ENCODE results near the gene LIMA1.
"Not testable (repeated sequence)": the region's sequence is repeated elsewhere in the genome, so short reads cannot be mapped to it uniquely, and the experiment has no call there.

LIMA1 gene

GRCh38 chr12:50285253-50285652, 1.9 kb upstream of the LIMA1 start:
- no peak for DNase-seq

GRCh38 chr12:50282721-50283228, 545 bp downstream of the LIMA1 start:
- DNase-seq, result no peak

DNA sequence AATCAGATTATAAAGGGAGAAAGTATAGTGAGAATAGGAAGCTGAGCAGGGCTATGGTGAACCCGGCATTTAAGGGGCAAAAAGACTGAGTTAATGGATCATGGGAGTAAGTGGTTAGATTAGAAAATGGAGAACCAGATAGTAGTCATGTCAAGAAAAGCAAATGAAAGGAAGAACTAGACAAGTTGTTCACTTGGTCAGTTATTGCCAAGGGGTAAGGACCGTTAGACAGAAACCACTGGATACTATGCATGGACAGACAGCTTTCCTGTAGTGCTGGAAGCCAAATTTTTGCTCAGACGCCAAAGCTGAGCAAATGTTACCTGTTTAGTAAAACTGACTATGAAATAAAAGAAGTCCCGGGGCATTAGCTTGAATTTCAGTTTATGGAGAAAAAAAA, 3.8 kb downstream of the LIMA1 start:
- DNase-seq, result no peak

DNA sequence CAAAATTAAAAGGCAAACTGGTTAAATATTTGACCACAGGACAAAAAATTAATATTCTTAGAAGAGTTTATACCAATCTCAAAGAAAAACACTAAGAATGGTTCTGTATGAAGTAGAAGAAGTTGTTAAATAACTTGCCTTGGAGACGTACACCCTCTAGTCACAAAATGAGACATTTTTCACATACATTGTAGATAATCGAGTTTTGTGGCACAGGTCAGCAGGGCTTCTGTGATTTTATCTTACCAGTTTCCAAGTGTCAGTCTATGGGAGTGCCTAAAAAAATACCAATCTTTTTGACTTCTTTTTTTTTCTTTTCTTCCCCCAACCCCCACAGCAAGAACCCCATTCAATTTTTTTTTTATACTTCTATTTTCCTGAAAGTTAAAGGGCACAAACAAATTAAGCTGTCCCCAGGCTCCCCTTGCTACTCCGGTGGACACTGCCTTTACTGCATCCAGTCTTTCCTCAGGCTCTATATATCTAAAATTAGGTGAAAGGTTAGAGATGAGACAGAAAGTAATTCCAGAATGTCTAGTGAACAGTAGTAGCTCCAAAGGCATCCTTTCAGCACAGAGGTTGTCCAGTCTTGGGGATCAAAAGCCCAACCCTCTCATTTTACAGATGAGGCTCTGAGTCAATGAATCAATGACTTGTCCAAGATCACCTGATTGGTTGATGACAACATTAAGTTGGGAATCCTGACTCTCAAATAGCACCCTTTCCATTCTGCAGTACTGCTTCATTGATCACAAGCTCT, 6.2 kb downstream of the LIMA1 start:
- no peak for DNase-seq

DNA sequence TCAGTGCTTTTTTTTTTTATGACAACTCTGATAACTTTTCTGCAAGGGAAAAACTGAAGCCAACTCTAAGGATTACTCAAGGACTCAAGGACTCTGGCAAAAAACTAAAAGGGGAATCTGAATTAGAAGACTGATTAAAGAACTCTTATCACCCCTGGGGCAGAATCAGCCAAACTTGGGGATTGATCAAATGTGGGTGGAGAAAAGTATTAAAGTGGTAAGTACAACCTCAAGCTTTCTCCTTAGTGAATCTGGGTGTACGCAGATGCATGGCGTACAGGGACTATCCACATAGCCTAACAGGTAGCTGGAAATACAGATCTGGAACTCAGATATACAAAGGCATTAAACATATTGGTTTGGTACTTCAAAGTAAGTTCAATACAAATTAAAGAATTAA, 7.3 kb downstream of the LIMA1 start:
- no peak for DNase-seq

DNA sequence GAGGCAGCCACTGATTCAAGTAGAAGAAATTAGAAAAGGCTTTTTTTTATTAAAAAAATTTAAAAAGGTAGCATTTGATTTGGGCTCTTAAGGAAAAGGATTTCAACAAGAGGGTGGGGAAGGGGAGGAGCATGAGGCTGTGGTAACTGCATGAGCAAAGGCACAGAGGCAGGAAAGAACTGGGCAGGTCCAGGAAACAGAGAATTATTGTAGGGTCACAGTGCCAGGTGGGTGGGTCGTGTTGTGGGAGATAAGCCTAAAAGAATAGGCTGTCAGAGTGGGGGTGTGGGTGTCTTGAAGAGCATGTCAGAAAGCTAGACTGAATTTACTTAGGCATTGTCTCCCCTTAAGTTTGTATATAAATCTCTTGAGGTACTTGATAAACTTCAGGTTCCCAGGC, 7.8 kb downstream of the LIMA1 start:
- no peak for DNase-seq

DNA sequence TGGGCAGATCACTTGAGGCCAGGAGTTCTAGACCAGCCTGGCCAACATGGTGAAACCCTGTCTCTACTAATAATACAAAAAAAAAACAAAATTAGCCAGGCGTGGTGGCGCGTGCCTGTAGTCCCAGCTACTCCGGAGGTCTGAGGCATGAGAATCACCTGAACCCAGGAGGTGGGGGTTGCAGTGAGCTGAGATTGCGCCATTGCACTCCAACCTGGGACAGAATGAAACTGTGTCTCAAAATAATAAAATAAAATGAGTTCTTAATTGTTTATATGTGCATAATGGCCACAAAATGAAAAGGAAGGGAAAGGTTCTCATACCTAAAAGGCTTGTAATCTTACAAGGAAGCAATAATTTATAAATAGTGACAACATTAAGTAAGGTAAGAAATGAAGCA, 8.2 kb downstream of the LIMA1 start:
- DNase-seq, result not testable (repeated sequence)

- no peak for DNase-seq
Observed at GRCh38 chr12:50271724-50272247, 11.5 kb downstream of the LIMA1 start.

- no peak for DNase-seq
Observed at GRCh38 chr12:50268482-50268881, 14.8 kb downstream of the LIMA1 start.

DNA sequence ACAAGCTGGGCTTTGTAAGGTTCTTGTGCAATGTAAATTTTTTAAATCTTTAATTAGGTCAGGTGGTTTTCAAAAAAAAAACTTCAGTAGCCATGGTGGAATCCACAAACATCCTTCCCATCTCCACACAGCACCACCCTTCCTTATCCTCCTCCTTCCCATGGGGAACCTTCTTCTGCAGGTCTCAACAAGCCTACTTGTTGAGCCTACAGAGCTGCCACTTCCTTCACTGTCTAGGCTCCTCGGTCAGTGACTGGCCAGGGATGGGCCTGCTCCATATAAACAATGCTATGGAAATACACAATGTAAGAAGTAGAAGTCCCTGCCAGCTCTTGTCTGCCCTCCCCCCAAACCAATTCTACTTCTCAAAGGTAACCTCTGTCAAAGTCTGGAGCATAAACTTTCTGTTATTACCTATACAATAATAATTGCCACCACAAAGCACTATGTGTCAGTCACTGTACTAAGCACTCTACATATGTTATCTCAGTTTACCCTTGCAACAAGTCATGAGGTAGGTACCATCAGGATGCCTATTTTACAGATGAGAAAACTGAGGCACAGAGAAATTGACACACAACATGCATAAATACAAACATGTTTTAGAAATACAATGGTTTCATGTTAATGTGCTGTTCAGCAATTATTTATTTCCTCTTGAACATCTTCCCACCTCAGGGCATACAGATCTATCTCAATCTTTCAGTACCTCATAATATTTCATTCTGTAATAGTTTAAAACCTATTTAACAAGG, 17.4 kb downstream of the LIMA1 start:
- DNase-seq, result no peak

- no peak for DNase-seq
Observed at GRCh38 chr12:50263832-50264231, 19.5 kb downstream of the LIMA1 start.

GRCh38 chr12:50261654-50262053, 21.7 kb downstream of the LIMA1 start:
- no peak for DNase-seq

GRCh38 chr12:50258167-50258551, 25.2 kb downstream of the LIMA1 start:
- no peak for DNase-seq

DNA sequence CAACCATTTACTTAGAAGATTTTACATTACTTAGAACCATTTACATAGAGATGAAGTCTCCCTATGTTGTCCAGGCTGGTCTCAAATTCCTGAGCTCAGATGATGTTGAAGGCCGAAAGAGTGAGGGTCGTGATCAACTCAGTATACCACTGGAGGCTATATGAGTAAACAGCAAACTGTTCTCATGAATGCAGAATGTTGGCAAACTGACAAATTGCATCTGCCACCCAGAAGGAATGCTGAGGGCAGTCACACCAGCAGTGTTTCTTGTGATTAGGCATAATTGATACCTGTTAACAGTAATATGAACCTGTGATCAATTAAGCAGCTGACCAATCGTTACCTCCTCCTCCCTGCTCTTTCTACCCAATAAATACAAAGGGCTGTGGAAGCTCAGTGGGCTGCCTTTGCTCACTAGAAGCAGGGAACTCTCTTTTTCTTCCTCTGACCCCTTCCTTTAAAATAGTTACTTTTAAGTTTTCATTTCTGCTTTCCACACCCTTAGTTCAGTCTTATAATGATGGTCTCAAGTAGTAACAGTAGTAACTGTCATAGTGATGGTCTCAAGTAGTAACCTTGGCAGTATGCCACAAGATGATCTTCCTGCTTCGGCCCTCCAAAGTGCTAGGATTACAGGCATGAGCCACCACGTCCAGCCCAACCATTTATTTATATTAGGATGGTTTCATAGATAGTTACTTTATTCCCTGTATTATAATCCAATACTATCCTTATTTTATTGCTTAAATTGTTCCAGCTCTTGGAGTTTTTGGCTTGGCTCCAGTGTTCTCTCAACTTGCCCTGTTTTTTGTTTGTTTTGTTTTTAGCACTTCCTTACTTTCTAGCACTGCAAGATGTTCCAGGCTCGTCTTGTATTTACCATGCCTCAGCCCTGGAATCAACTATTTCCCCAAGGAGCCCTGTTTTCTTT, 25.8 kb downstream of the LIMA1 start:
- DNase-seq, result no peak

DNA sequence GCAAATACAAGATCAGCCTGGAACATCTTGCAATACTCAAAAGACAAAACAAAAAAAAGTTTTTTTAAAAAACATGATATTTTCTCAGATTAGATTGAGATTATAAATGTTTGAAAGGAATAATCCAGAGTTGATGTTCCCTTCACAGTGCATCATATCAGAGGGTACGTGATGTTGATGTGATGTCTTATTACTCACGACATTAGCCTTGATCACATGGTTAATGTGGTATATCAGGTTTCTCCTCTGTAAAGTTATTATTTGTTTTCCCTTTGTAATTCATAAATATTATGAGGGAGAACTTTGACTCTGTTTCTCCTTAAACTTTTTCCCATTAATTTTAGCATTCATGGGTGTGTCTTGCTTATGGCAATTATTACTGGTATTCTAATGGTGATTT, 26.6 kb downstream of the LIMA1 start:
- DNase-seq, result no peak

GRCh38 chr12:50252977-50253602, 30.2 kb downstream of the LIMA1 start:
- no peak for DNase-seq

DNA sequence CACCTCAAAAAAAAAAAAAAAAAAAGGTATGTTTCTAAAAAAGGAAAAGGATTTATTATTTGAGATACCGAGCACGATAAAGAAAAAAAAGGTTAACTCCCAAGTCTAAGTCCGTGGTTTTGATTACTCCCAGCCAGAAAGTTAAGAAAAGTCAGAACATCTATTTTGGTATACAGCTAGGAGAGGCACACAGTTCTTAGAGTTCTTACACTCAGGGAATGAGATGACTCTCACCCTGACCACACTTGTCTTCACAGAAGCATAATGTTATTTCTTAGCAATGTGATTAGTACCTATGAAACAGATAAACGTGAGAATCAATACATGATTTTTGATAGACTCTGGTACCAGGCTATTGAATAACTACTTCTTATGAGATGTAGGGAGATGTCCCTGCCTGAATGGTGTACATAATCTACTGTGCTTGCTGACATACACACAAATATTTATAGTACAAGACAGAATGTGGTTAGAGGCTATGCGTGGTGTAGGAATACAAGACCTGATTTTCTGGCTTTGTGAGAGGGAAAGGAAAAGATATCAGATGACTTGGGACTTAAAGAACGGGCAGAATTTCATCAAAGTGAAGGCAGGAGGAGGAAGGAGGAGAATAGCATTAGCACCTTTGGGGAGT, 31.6 kb downstream of the LIMA1 start:
- DNase-seq, result no peak

GRCh38 chr12:50249464-50250182, 33.7 kb downstream of the LIMA1 start:
- no peak for DNase-seq

GRCh38 chr12:50248883-50249282, 34.4 kb downstream of the LIMA1 start:
- DNase-seq, result no peak

DNA sequence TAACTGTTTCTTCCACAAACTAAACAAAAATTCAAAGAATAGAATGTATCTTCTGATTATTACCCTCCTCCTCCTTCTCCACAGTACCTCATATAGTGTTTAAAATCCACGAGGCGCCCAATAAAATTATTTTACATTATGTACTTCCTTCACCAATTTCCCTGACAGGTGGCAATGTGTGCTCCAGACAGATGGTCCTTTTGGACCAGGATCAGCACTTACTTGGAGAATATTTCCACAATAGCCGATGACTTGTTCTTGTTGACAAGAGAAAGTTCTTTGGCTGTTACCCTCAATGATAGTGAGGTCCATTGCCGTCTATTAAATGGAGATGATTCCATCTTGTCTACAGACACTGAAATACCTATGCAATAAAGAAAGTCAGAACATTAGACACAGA, 34.9 kb downstream of the LIMA1 start:
- no peak for DNase-seq

DNA sequence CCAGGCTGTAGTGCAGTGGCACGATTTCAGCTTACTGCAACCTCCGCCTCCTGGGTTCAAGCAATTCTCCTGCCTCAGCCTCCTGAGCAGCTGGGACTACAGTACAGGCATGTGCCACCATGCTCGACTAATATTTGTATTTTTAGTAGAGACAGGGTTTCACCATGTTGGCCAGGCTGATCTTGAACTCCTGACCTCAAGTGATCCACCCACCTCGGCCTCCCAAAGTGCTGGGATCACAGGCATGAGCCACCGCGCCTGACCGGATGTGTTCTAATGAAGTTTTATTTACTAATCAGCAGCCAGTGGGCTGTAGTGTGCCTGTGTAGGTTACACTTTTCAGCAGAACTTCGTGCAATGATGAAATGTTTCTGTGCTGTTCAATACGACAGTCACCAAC, 35.7 kb downstream of the LIMA1 start:
- DNase-seq, result not testable (repeated sequence)

All from SHP77 (cell line).